Activated T-helper 2 cell treated with anti-CD3 and anti-CD28 coated beads, Interferon-gamma antibody, Interleukin-2, Interleukin-4, amounts not matched to agents 10 μg/mL and 5 μg/mL and 100 μg/mL, durations not matched to agents 14 hours and 24 hours and 36 hours (primary cell): ENCODE data around the gene TNFAIP3. TPM values are rescaled to one million over a fixed set of nuclear protein-coding genes. Genes with fewer than 3 reads are reported as not detected.

Experiments used
- DNase-seq: peaks from one replicate; pipeline ENCODE4 v3.0.0; 2021; ENCODE audit warnings: low spot score
- H3K27ac Mint-ChIP-seq: one replicate; pipeline ENCODE4 v1.8.0; 2021; ENCODE audit warnings: mixed read lengths
- H3K27me3 Mint-ChIP-seq: one replicate; pipeline ENCODE4 v1.8.0; 2021; ENCODE audit warnings: low read depth, mixed read lengths
- H3K36me3 Mint-ChIP-seq: one replicate; pipeline ENCODE4 v1.8.0; 2021; ENCODE audit warnings: low read depth, mixed read lengths
- H3K4me1 Mint-ChIP-seq: one replicate; pipeline ENCODE4 v1.8.0; 2021; ENCODE audit warnings: low read depth, mixed read lengths
- H3K4me3 Mint-ChIP-seq: one replicate; pipeline ENCODE4 v1.8.0; 2021; ENCODE audit warnings: low read depth, mild to moderate bottlenecking, moderate library complexity, mixed read lengths
- H3K9me3 Mint-ChIP-seq: one replicate; pipeline ENCODE4 v1.8.0; 2021; ENCODE audit warnings: mixed read lengths
- intact Hi-C: fragments of 100-400 bp; cut with micrococcal nuclease; formaldehyde crosslinking; loops from one replicate; pipeline ENCODE4 v1.15.1; 2023
- total RNA-seq: library from RNA; stranded (reverse); gene quantifications from 2 replicates; pipeline ENCODE4 v1.2.3, GENCODE V29; 2022

The TNFAIP3 gene
- total RNA-seq, 1 donor from 2014 or later, result 251 TPM

DNA sequence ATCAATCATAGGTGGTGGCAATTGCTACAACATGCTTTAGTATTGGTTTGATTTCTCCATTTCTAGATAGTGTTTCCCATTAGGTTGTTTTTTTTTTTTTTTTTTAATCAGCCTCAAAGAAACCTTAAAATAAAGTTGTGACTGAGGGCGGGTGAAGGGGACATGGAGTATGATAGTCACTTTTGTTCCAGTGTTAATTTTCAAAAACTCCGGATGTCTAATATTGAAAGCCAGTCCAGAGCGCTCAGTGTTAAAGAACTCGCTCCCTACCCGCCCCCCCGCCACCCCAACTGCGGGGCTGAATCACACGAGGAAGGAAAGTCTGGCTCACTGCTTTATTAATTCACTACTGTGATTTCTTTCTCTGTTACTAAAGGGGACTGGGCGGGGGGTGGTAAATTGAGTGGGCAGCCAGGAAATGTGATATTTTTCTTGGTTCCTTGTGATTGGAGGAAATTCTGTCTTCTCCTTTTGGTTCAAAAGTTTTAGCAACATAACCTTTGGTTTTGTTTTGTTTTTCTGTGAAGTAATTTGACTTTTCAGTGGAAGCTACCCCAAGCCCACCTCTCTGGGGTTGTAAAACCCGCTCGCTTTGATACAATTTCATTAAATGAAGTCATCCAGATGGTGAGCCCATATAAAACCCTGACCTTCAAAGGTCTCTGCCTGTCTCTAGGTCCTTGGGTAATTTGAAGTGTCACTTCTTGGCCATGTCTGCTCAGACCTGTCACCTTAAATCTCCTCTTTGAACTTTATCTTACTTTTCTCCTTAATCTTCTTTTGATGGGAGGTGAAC lies 38.0 kb downstream of the TNFAIP3 start:
- no peak for DNase-seq
- intact Hi-C loops, result loop anchor here (1.0 kb wide), 8 partner anchors 22 to 228 kb away; no protein-coding TSS in a partner anchor
- peak overlapping the region; percentile 66 for H3K4me3 Mint-ChIP-seq
- peaks cover 70% of the 10 kb centered on the region for H3K4me1 Mint-ChIP-seq
- peaks cover 3% of the 10 kb centered on the region for H3K36me3 Mint-ChIP-seq
- H3K9me3 Mint-ChIP-seq, result peaks cover 3% of the 10 kb centered on the region
- H3K27ac Mint-ChIP-seq, result peak overlapping the region; percentile 97
- H3K27me3 Mint-ChIP-seq, result no peaks in the 10 kb centered on the region

DNA sequence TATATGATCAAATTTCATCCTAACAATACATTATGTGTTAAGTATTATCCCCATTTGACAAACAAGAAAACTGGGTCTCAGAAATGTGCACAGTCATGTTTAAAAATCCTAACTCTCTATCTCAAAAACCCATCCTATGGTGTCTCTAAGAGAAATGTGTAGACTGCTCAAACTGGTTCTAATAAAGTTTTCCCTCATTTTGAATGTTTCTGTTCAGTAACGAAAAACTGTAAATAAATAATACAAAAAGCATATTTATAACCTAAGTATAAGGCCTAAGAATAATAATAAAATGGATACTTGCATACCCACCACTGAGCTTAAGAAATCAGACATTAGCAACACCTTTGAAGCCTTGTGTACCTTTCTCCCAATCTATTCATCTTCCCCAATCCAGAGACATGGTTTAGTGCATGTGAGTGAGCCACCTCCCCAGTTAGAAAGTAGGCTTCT lies 39.0 kb downstream of the TNFAIP3 start:
- H3K36me3 Mint-ChIP-seq, result peaks cover 3% of the 10 kb centered on the region
- H3K27ac Mint-ChIP-seq, result peak overlapping the region; percentile 81
- peaks cover 3% of the 10 kb centered on the region for H3K9me3 Mint-ChIP-seq
- intact Hi-C loops, result no loop called here
- no peak for DNase-seq
- H3K27me3 Mint-ChIP-seq, result no peaks in the 10 kb centered on the region
- H3K4me3 Mint-ChIP-seq, result peak overlapping the region; percentile 14
- H3K4me1 Mint-ChIP-seq, result peaks cover 78% of the 10 kb centered on the region

DNA sequence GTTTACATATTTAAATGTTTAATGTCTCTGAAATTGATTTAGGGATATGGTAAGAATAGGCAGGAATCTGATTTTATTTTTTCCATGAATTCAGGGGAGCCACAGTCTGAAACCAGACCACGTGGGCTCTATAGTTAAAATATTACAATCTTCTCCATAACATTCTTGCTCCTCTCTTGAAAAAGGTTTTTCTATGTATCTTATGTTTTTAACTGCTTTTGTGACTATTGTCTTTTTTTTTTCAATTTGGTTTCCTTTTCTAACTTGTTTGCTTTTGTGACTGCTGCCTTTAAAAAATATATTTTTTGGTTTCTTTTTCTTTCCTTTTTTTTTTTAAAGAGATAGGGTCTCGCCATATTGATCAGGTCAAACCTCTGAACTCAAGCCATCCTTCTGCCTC lies 40.1 kb downstream of the TNFAIP3 start:
- Mint-ChIP-seq H3K4me1 (peaks cover 82% of the 10 kb centered on the region), H3K27me3 (no peaks in the 10 kb centered on the region), H3K4me3 (no peak overlapping the region), H3K27ac (peak overlapping the region; percentile 79), H3K36me3 (no peaks in the 10 kb centered on the region), H3K9me3 (no peaks in the 10 kb centered on the region)
- DNase-seq, result no peak
- intact Hi-C loops, result no loop called here

DNA sequence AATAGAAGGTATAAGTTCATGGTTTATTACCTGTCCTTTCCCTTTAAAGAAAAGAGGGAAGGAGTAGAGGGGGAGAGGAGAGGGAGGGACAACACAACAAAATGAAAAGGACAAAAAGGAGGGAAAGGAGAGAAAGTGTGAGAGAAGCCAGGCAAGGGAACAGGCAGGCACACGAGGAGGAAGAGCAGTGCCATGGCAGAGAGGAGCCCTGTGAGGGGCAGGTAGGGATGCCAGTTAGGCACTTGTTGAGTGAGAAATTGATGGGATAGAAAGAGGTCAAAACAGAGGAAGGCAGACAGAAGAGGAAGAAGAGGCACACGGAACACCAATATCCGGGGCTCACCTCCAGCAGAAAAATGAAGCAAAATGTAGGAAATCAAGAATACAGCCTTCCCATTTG lies 42.5 kb downstream of the TNFAIP3 start:
- Mint-ChIP-seq H3K4me1 (peaks cover 68% of the 10 kb centered on the region), H3K27me3 (no peaks in the 10 kb centered on the region), H3K27ac (peak overlapping the region; percentile 83), H3K9me3 (peaks cover 16% of the 10 kb centered on the region), H3K4me3 (peak overlapping the region; percentile 40), H3K36me3 (peaks cover 6% of the 10 kb centered on the region)
- intact Hi-C loops, result loop anchor here (1.0 kb wide), 1 partner anchor 18 kb away; no protein-coding TSS in a partner anchor
- DNase-seq, result no peak

DNA sequence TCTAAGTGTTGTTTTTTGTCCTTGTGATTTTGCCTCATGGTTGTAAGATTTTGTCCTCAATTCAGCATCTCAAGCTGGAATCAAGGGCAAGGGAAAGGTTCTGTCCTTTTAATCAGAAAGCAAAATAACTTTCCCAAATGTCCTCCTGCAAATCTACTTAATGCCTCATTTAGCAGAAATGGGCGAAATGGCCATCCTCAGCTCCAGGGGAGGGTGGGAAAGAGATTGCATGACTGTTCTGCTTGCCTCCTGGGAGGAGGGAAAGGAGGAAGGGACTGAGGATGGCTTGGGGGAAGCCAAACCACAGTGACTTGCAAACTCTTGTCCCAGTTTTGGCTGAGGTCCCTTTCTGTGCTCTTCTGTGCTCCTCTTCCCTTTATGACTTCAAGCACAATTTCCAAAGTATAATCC lies 43.4 kb downstream of the TNFAIP3 start:
- Mint-ChIP-seq H3K27me3 (no peaks in the 10 kb centered on the region), H3K27ac (no peak overlapping the region), H3K36me3 (peaks cover 10% of the 10 kb centered on the region), H3K4me1 (peaks cover 64% of the 10 kb centered on the region), H3K4me3 (no peak overlapping the region), H3K9me3 (peaks cover 23% of the 10 kb centered on the region)
- intact Hi-C loops, result no loop called here
- no peak for DNase-seq

DNA sequence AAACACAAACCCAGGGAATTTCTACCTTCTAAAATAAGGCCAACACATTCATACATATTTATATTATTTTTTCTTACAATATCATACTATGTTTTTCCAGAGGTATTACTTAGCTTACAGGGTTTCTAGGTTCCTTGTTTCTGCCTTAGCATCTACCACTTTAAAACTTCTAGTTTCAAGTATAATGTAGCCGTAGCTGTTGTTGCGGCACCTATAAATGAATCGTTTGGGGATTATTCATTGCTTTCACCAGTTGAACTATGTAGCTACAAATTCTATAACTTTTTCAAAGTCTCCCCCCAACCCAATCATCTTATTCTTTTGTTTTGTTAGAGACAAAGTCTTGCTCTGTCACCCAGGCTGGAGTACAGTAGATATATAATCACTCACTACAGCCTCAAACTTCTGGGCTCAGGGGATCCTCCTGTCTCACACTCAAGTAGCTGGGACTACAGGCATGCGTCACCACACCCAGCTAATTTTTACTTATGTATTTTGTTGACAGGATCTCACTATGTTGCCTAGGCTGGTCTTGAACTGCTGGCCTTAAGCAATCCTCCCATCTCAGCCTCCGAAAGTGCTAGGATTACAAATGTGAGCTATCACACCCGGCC lies 43.9 kb downstream of the TNFAIP3 start:
- Mint-ChIP-seq H3K9me3 (peaks cover 23% of the 10 kb centered on the region), H3K4me3 (no peak overlapping the region), H3K36me3 (peaks cover 13% of the 10 kb centered on the region), H3K4me1 (peaks cover 61% of the 10 kb centered on the region), H3K27me3 (no peaks in the 10 kb centered on the region), H3K27ac (no peak overlapping the region)
- intact Hi-C loops, result no loop called here
- DNase-seq, result no peak

DNA sequence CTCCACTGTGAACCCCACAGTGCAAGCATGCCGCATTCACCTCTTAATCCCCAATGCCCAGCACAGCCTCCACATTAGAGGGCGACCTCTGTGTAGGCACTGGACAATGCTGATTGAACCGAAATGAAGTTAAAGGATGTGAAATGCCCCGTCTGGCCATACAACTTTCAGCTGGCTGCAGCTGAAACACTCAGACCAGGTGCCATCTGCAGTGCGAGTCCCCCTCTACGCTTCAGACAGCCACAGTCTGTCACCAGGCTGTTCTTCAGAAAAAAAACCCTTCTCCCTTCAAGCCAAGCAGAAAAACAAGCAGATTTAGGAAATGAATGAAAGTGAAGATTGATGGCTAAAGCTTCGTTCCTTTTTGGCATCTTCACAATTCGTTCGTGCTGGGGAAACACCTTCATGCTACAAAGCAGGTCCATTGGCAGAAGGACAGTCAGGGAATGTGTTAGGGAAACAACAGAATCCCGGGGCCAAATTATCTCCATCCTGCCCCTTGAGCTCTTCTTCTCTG lies 44.7 kb downstream of the TNFAIP3 start:
- Mint-ChIP-seq H3K9me3 (peaks cover 23% of the 10 kb centered on the region), H3K27me3 (no peaks in the 10 kb centered on the region), H3K36me3 (peaks cover 13% of the 10 kb centered on the region), H3K27ac (peak overlapping the region; percentile 2), H3K4me1 (peaks cover 53% of the 10 kb centered on the region), H3K4me3 (no peak overlapping the region)
- DNase-seq, result no peak
- intact Hi-C loops, result no loop called here

DNA sequence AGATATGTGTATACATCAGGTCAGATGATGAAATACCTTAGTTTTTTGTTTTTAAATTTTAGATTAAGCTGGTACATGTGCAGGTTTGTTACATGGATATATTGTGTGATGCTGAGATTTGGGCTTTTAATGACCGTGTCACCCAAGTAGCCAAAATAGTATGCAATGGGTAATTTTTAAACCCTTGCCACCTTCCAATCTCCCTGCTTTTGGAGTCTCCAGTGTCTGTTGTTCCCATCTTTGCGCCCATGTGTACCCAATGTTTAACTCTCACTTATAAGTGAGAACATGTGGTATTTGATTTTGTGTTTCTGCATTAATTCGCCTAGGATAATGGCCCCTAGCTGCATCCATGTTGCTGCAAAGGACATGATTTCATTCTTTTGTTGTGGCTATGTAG lies 45.8 kb downstream of the TNFAIP3 start:
- Mint-ChIP-seq H3K27ac (no peak overlapping the region), H3K36me3 (peaks cover 13% of the 10 kb centered on the region), H3K9me3 (peaks cover 23% of the 10 kb centered on the region), H3K4me1 (peaks cover 47% of the 10 kb centered on the region), H3K27me3 (no peaks in the 10 kb centered on the region), H3K4me3 (no peak overlapping the region)
- no peak for DNase-seq
- intact Hi-C loops, result no loop called here

DNA sequence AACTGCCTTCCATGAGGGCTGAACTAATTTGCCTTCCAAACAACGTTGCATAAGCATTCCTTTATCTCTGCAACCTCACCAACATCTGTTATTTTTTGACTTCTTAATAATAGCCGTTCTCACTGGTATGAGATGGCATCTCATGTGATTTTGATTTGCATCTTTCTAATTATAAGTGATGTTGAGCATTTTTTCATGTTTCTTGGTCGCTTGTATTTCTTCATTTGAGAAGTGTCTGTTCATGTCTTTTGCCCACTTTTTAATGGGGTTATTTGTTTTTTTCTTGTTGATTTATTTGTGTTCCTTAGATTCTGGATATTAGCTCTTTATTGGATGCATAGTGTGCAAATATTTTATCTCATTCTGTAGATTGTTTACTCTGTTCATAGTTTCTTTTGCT lies 46.4 kb downstream of the TNFAIP3 start:
- Mint-ChIP-seq H3K27me3 (no peaks in the 10 kb centered on the region), H3K36me3 (peaks cover 13% of the 10 kb centered on the region), H3K27ac (no peak overlapping the region), H3K4me1 (peaks cover 46% of the 10 kb centered on the region), H3K9me3 (peaks cover 23% of the 10 kb centered on the region), H3K4me3 (no peak overlapping the region)
- DNase-seq, result no peak
- intact Hi-C loops, result no loop called here

DNA sequence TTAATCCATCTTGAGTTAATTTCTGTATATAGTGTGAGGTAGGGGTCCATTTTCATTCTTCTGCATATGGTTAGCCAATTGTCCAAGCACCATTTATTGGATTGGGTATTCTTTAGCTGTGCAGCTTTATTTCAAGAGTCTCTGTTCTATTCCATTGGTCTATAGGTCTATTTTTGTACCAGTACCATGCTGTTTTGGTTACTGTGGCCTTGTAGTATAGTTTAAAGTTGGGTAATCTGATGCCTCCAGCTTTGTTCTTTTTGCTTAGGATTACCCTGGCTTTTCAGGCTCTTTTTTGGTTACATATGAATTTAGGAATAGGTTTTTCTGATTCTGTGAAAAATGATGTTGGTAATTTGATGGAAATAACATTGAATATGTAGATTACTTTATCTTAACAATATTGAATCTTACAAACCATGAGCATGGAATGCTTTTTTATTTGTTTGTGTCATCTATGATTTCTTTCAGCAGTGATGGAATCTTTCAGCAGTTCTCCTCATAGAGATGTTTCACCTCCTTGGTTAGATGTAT lies 47.0 kb downstream of the TNFAIP3 start:
- H3K4me1 Mint-ChIP-seq, result peaks cover 45% of the 10 kb centered on the region
- no peak overlapping the region for H3K27ac Mint-ChIP-seq
- H3K36me3 Mint-ChIP-seq, result peaks cover 13% of the 10 kb centered on the region
- peaks cover 23% of the 10 kb centered on the region for H3K9me3 Mint-ChIP-seq
- H3K4me3 Mint-ChIP-seq, result no peak overlapping the region
- DNase-seq, result no peak
- intact Hi-C loops, result no loop called here
- no peaks in the 10 kb centered on the region for H3K27me3 Mint-ChIP-seq

DNA sequence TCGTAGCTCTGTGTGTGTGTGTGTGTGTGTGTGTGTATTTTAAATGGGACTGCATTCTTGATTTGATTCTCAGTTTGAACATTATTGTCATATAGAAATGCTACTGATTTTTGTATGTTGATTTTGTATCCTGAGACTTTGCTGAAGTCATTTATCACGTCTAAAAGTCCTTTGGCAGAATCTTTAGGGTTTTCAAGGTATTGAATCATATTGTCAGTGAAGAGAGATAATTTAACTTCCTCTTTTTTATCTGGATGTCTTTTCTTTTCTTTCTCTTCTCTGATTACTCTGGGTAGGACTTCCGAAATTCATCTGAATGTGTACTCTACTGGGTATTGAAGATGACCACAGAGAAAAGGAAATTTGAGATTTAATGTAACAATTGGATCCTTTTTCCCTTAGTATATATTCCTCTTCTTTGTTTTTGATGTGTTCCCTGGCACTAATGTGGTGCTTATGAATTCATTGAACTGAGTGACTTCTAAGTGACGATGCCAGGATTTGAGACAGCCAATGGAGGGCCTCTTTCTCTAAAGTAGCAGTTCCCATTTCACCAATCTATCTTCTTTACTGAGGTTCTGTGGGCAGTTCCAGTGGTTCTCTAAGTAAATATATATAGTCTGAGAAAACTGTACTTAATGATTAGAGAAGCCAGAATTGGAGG lies 47.6 kb downstream of the TNFAIP3 start:
- Mint-ChIP-seq H3K27ac (no peak overlapping the region), H3K36me3 (peaks cover 13% of the 10 kb centered on the region), H3K9me3 (peaks cover 23% of the 10 kb centered on the region), H3K4me1 (peaks cover 41% of the 10 kb centered on the region), H3K27me3 (no peaks in the 10 kb centered on the region), H3K4me3 (no peak overlapping the region)
- intact Hi-C loops, result no loop called here
- DNase-seq, result no peak

DNA sequence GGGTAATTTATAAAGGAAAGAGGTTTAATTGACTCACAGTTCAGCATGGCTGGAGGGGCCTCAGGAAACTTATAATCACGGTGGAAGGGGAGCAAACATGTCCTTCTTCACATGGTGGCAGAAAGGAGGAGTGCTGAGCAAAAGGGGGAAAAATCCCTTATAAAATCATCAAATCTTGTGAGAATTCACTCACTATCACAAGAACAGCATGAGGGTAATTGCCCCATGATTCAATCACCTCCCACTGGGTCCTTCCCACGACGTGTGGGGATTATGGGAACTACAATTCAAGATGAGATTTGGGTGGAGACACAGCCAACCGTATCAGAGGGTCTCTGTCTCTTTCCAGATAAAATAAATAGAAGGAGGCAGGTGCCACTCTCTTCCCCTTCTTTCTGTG lies 48.7 kb downstream of the TNFAIP3 start:
- DNase-seq, result no peak
- Mint-ChIP-seq H3K4me3 (no peak overlapping the region), H3K9me3 (peaks cover 23% of the 10 kb centered on the region), H3K27me3 (no peaks in the 10 kb centered on the region), H3K4me1 (peaks cover 34% of the 10 kb centered on the region), H3K27ac (no peak overlapping the region), H3K36me3 (peaks cover 13% of the 10 kb centered on the region)
- intact Hi-C loops, result no loop called here
